HepG2 (cell line): ENCODE data around the gene IGSF21. TPM values are rescaled to one million over a fixed set of nuclear protein-coding genes. Genes with fewer than 3 reads are reported as not detected.

ENCODE experiments used
- ATAC-seq: fragments of 200-7000 bp; cut with Tn5 transposase; 3 replicates; pipeline ENCODE4 v1.9.1; 2020; ENCODE audit warnings: mild to moderate bottlenecking, moderate library complexity
- BruUV-seq: library from RNA; stranded (reverse); fragments of 400-500 nt; replicated peaks from 2 replicates; lab custom pipeline; 2021; lab: Mats Ljungman, UMichigan
- CTCF ChIA-PET: fragments of 300-600 bp; formaldehyde crosslinking; extraction: SDS; loops from one replicate; lab custom pipeline; 2021; ENCODE audit warnings: low total read pairs, inconsistent platforms, low intra/inter-chr PET ratio; lab: Yijun Ruan, JAX
- POLR2A ChIA-PET: fragments of 350-600 bp; sonication (Branson Sonifier 250); formaldehyde crosslinking; loops from one replicate; lab custom pipeline; 2020; ENCODE audit warnings: antibody characterized with exemption, inconsistent platforms; lab: Yijun Ruan, JAX
- DNase-seq: peaks from one replicate; pipeline ENCODE4 v3.0.0-alpha.2; 2015; ENCODE audit warnings: low spot score
- FAIRE-seq: peaks from 3 replicates; lab custom pipeline; 2011; peaks lifted over from hg19 to GRCh38; lab: Jason Lieb, UNC
- H2AFZ ChIP-seq: one replicate; pipeline ENCODE4 v1.6.1; 2011; ENCODE audit warnings: low read length, inconsistent platforms
- H3K27ac ChIP-seq: fragments of 300-600 bp; 3 replicates; pipeline ENCODE4 v1.8.0; 2011; ENCODE audit warnings: mixed run types, mild to moderate bottlenecking, mixed read lengths, low read length, inconsistent platforms; ENCODE audit not compliant: insufficient read depth; ENCODE audit errors: extremely low read length
- H3K27me3 ChIP-seq, 2 experiments: fragments of 200-600 bp in 1 of 2; 2 replicates in 1 of 2; 3 replicates in 1 of 2; pipeline versions ENCODE4 v1.6.0 to v1.8.0; 2011; ENCODE audit warnings: low read length in 2 of 2, mild to moderate bottlenecking in 2 of 2, moderate library complexity in 2 of 2, inconsistent platforms in 1 of 2; ENCODE audit not compliant: insufficient read depth in 2 of 2, control insufficient read depth in 1 of 2
- H3K36me3 ChIP-seq, 2 experiments: fragments of 200-600 bp in 1 of 2; replicated peaks in 1 of 2; 2 replicates in 1 of 2; 3 replicates in 1 of 2; pipeline versions ENCODE4 v1.5.1 to v1.8.0; 2011; ENCODE audit warnings: low read length in 2 of 2, inconsistent platforms in 1 of 2; ENCODE audit not compliant: insufficient read depth in 2 of 2, control insufficient read depth in 1 of 2
- H3K4me1 ChIP-seq: 2 replicates; pipeline ENCODE4 v1.5.1; 2012; ENCODE audit warnings: low read length, inconsistent platforms; ENCODE audit not compliant: insufficient read depth
- H3K4me2 ChIP-seq: 2 replicates; pipeline ENCODE4 v1.6.0; 2011; ENCODE audit warnings: low read depth, low read length, inconsistent platforms
- H3K4me3 ChIP-seq, 3 experiments: fragments of 200-600 bp in 1 of 3; sonication (generic), shearing (Covaris generic) in 1 of 3; replicated peaks in 1 of 3; 2 replicates each; pipeline ENCODE4 v1.5.1; 2011 to 2016; ENCODE audit warnings: low read length in 3 of 3, inconsistent platforms in 2 of 3, low read depth in 2 of 3, mild to moderate bottlenecking in 2 of 3, control low read depth in 1 of 3, mixed read lengths in 1 of 3; ENCODE audit not compliant: insufficient read depth in 1 of 3
- H3K79me2 ChIP-seq: one replicate; pipeline ENCODE4 v1.6.1; 2011; ENCODE audit warnings: low read length, inconsistent platforms; ENCODE audit not compliant: insufficient read depth
- H3K9ac ChIP-seq: 2 replicates; pipeline ENCODE4 v1.6.0; 2011; ENCODE audit warnings: mild to moderate bottlenecking, low read depth, low read length, inconsistent platforms; ENCODE audit not compliant: insufficient read depth
- H3K9me3 ChIP-seq: 2 replicates; pipeline ENCODE4 v1.5.1; 2012; ENCODE audit warnings: mild to moderate bottlenecking, low read length
- H4K20me1 ChIP-seq: 2 replicates; pipeline ENCODE4 v1.6.0; 2011; ENCODE audit warnings: inconsistent platforms, mild to moderate bottlenecking, low read length, moderate library complexity; ENCODE audit not compliant: insufficient read depth
- CEBPG ChIP-seq: IDR thresholded peaks from 2 replicates; pipeline ENCODE4 v1.6.1; 2016
- CHD2 ChIP-seq: IDR thresholded peaks from 2 replicates; pipeline ENCODE4 v1.6.1; 2011; ENCODE audit warnings: low read depth, low read length, improper control_type of control experiment
- HHEX ChIP-seq: IDR thresholded peaks from 2 replicates; pipeline ENCODE4 v1.6.1; 2016; ENCODE audit warnings: control low read depth
- KLF16 ChIP-seq, 2 experiments: sonication (generic) in 1 of 2; formaldehyde crosslinking in 1 of 2; IDR thresholded peaks; 2 replicates each; pipeline versions ENCODE4 v1.6.1 to v1.8.0; 2016 to 2023; ENCODE audit warnings: missing genetic modification reagents in 2 of 2, missing compliant biosample characterization in 1 of 2
- MBNL3 ChIP-seq: fragments of 250-450 bp; sonication (Bioruptor Pico); conservative IDR thresholded peaks from 2 replicates; pipeline ENCODE4 v1.8.0; 2022; ENCODE audit warnings: mild to moderate bottlenecking, inconsistent platforms
- NCOA5 ChIP-seq: sonication (generic); formaldehyde crosslinking; IDR thresholded peaks from 2 replicates; pipeline ENCODE4 v1.4.0; 2020; ENCODE audit warnings: missing genetic modification reagents
- RERE ChIP-seq: IDR thresholded peaks from 2 replicates; pipeline ENCODE4 v1.6.1; 2016; ENCODE audit warnings: low read depth, missing genetic modification reagents, missing compliant biosample characterization
- TBX2 ChIP-seq: sonication (generic); formaldehyde crosslinking; IDR thresholded peaks from 2 replicates; pipeline ENCODE4 v1.5.0; 2020; ENCODE audit warnings: missing genetic modification reagents, mild to moderate bottlenecking, borderline replicate concordance
- TEF ChIP-seq: sonication (generic); formaldehyde crosslinking; IDR thresholded peaks from 2 replicates; pipeline ENCODE4 v1.5.0; 2020; ENCODE audit warnings: missing genetic modification reagents
- YEATS4 ChIP-seq: sonication (generic); formaldehyde crosslinking; IDR thresholded peaks from 2 replicates; pipeline ENCODE4 v1.4.0; 2020; ENCODE audit warnings: missing genetic modification reagents, borderline replicate concordance
- ZNF263 ChIP-seq: sonication (generic); formaldehyde crosslinking; IDR thresholded peaks from 2 replicates; pipeline ENCODE4 v1.4.0; 2020; ENCODE audit warnings: missing genetic modification reagents
- ZNF468 ChIP-seq: sonication (generic); formaldehyde crosslinking; IDR thresholded peaks from 2 replicates; pipeline ENCODE4 v1.8.0; 2022; ENCODE audit warnings: mild to moderate bottlenecking, moderate library complexity, missing genetic modification reagents
- ZNF543 ChIP-seq: sonication (generic); formaldehyde crosslinking; IDR thresholded peaks from 2 replicates; pipeline ENCODE4 v1.4.0; 2020; ENCODE audit warnings: mild to moderate bottlenecking, missing genetic modification reagents
- ZNF790 ChIP-seq: sonication (generic); formaldehyde crosslinking; IDR thresholded peaks from 2 replicates; pipeline ENCODE4 v1.8.0; 2022; ENCODE audit warnings: missing genetic modification reagents, mild to moderate bottlenecking, borderline replicate concordance
- ZSCAN20 ChIP-seq: sonication (generic); formaldehyde crosslinking; IDR thresholded peaks from 2 replicates; pipeline ENCODE4 v1.4.0; 2020; ENCODE audit warnings: missing genetic modification reagents, mild to moderate bottlenecking, borderline replicate concordance
- WGBS: methylation state at CpG from one replicate; pipeline ENCODE4 v1.1.6; 2017; ENCODE audit warnings: low lambda C conversion rate; 5-methylcytosine and 5-hydroxymethylcytosine counted together
- in situ Hi-C: cut with HindIII; loops from 2 replicates; pipeline ENCODE4 v1.10.0; 2017; ENCODE audit warnings: low pct_unique_long_range_greater_than_20kb; ENCODE audit not compliant: extremely low pct_ligation_motif_present
- intact Hi-C: fragments of 100-400 bp; cut with micrococcal nuclease; formaldehyde crosslinking; loops from one replicate; pipeline ENCODE4 v1.10.0; 2022; ENCODE audit not compliant: unreplicated experiment
- polyA plus RNA-seq, 8 experiments: library from polyadenylated mRNA; depleted of rRNA in 3 of 8; stranded (reverse) in 7 of 8; unstranded in 1 of 8; fragments of >200 nt; fragmentation: Illumina TruSeq in 4 of 8; extraction: Trizol in 4 of 8; gene quantifications; 2 replicates each; pipeline versions ENCODE4 v1.2.1 to v1.2.3, GENCODE V29; 2011 to 2016; ENCODE audit warnings: low read depth in 4 of 8, missing spikeins in 1 of 8, mixed read lengths in 1 of 8; ENCODE audit not compliant: insufficient read depth in 1 of 8
- total RNA-seq, 5 experiments: library from RNA; depleted of rRNA; stranded (reverse); fragments of >200 nt; fragmentation: Illumina TruSeq; extraction: Trizol; gene quantifications; 2 replicates each; pipeline ENCODE4 v1.2.3, GENCODE V29; 2016; ENCODE audit warnings: low read depth in 1 of 5

IGSF21 gene
- total and polyA plus RNA-seq, 2 of the 13 experiments (the other 11 are each of a cell fraction or from before 2014, with no cell fraction given) = not detected

- no TSS peak for BruUV-seq
Measured at GRCh38 chr1:18151436-18152122, 44.0 kb downstream of the IGSF21 start.

GRCh38 chr1:18154430-18155194 lies 47.0 kb downstream of the IGSF21 start:
- Histone ChIP-seq H3K4me3 (no peak overlapping the region), H3K36me3 (no peaks in the 10 kb centered on the region), H3K4me2 (no peak overlapping the region), H3K9me3 (no peaks in the 10 kb centered on the region), H4K20me1 (no peaks in the 10 kb centered on the region), H3K79me2 (no peaks in the 10 kb centered on the region), H2AFZ (no peak overlapping the region), H3K27me3 (peaks cover 5 to 28% of the 10 kb centered on the region in 2 experiments; a peak in 3 of 5 replicates), H3K27ac (no peak overlapping the region), H3K4me1 (no peaks in the 10 kb centered on the region), H3K9ac (no peak overlapping the region)
- in situ Hi-C loops = no loop called here
- CTCF ChIA-PET = no interaction called here
- no TSS peak for BruUV-seq
- ATAC-seq (no peak), FAIRE-seq (no peak), DNase-seq (no peak)
- intact Hi-C loops = no loop called here
- 9% methylated on average over 3 of the region's 3 CpGs for WGBS
- POLR2A ChIA-PET = no interaction called here
- no peak for TF ChIP-seq NCOA5 (CRISPR knock-in tag)
- no peak for TF ChIP-seq ZNF468 (CRISPR knock-in tag)
- no peak for TF ChIP-seq MBNL3 (CRISPR knock-in tag)
- TF ChIP-seq CEBPG (CRISPR knock-in tag) = no peak
- no peak for TF ChIP-seq ZNF543 (CRISPR knock-in tag)
- no peak for TF ChIP-seq ZNF263
- TF ChIP-seq CHD2 = no peak
- no peak for TF ChIP-seq HHEX (CRISPR knock-in tag)
- no peak for TF ChIP-seq RERE (CRISPR knock-in tag)
- no peak for TF ChIP-seq TEF (CRISPR knock-in tag)

More at GRCh38 chr1:18151436-18152122, 44.0 kb downstream of the IGSF21 start:
- POLR2A ChIA-PET = no interaction called here
- WGBS = 27% methylated on average over 8 of the region's 8 CpGs
- no peak overlapping the region for H2AFZ ChIP-seq
- no peak for TF ChIP-seq TBX2
- no peak for TF ChIP-seq KLF16 (CRISPR knock-in tag; IDR thresholded peaks at IDR 0.05)
- TF ChIP-seq ZSCAN20 (CRISPR knock-in tag) = no peak
- no peak for TF ChIP-seq YEATS4 (CRISPR knock-in tag)
- TF ChIP-seq ZNF790 (CRISPR knock-in tag) = no peak
- TF ChIP-seq, all 625 proteins: peak for 0
- H4K20me1 ChIP-seq = no peaks in the 10 kb centered on the region
- intact Hi-C loops (no loop called here), in situ Hi-C loops (no loop called here)
- CTCF ChIA-PET = no interaction called here
- H3K4me3 ChIP-seq = no peak overlapping the region
- H3K9ac ChIP-seq = no peak overlapping the region
- H3K27me3 ChIP-seq = peaks cover 5 to 28% of the 10 kb centered on the region in 2 experiments; a peak in 3 of 5 replicates
- no peak overlapping the region for H3K4me2 ChIP-seq
- no peak for ATAC-seq
- no peaks in the 10 kb centered on the region for H3K36me3 ChIP-seq
- H3K79me2 ChIP-seq = no peaks in the 10 kb centered on the region
- H3K27ac ChIP-seq = no peak overlapping the region
- no peak for FAIRE-seq
- H3K9me3 ChIP-seq = no peaks in the 10 kb centered on the region
- no peak for DNase-seq
- no peaks in the 10 kb centered on the region for H3K4me1 ChIP-seq
